ENCODE data around the gene SCAPER.

SCAPER gene

GRCh38 chr15:76353023-76353577 lies 552.0 kb downstream of the SCAPER start:
- no peak for DNase-seq (ENCODE audit: extremely low spot score)
- TF ChIP-seq ELF4 (IDR thresholded peaks at IDR 0.05): no peak
- no peak for TF ChIP-seq ARNT (IDR thresholded peaks at IDR 0.05)
- TF ChIP-seq NFRKB (IDR thresholded peaks at IDR 0.05): no peak
- TF ChIP-seq FOXA1 (IDR thresholded peaks at IDR 0.05): no peak
- no peak for TF ChIP-seq TARDBP (IDR thresholded peaks at IDR 0.05)
- TF ChIP-seq LEF1 (IDR thresholded peaks at IDR 0.05; ENCODE audit: borderline replicate concordance): no peak
- TF ChIP-seq BHLHE40 (IDR thresholded peaks at IDR 0.05; ENCODE audit: borderline replicate concordance): no peak
- TF ChIP-seq CTBP1 (IDR thresholded peaks at IDR 0.05; ENCODE audit: borderline replicate concordance): no peak
- TF ChIP-seq L3MBTL2 (conservative IDR thresholded peaks at IDR 0.05): no peak
- no peak for TF ChIP-seq HDGF (IDR thresholded peaks at IDR 0.05; ENCODE audit: borderline replicate concordance)
- no peak for TF ChIP-seq FOXM1 (IDR thresholded peaks at IDR 0.05; ENCODE audit: borderline replicate concordance)
- TF ChIP-seq FOXK2 (IDR thresholded peaks at IDR 0.05): no peak
- no peak for TF ChIP-seq SUZ12 (IDR thresholded peaks at IDR 0.05)
- CTCF ChIA-PET: interaction anchor here (0.6 kb wide), 1 partner anchor 9 kb away, joined by 3 read pairs; no protein-coding TSS in a partner anchor
- POLR2A ChIA-PET: interaction anchor here (1.4 kb wide), 1 partner anchor 16 kb away, joined by 8 read pairs; the partner anchor contains the start of gene ISL2

DNA sequence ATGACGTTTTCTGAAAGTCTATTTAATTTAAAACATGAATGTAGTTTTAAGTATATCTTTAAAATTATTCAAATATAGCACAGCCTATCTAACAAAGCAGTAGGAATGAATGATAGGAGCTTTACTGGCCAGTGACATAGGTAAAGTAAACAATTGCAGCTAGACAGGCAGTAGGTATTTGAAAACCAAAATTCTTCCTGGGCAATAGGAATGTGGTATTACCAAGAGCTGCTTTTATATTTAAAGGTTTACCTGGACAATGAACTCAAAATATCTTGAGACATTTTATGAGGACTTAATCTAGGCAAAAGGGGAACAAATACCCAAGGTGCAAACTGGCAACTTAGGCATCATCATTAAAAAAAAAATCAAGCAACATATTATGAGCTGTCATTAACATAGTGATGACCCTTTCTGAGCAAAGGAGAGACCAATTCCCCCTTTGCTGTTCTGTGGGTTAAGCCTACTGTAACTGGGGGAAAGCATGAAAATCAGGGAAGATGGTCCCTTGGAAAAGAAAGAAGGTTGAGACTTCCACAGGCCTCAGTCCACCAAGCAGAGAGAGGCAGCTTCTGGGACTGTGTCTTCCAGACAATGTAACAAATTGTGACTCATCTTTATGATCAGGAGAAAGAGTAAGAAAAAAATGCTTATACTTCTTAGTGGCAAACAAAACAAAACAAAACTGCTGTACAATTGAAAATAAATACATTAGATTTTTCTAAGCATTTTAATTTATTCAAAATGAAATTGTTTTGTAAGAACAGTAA lies 555.7 kb downstream of the SCAPER start:
- TF ChIP-seq ARNT (IDR thresholded peaks at IDR 0.05) (no peak), HDGF (IDR thresholded peaks at IDR 0.05; ENCODE audit: borderline replicate concordance) (no peak), FOXK2 (IDR thresholded peaks at IDR 0.05) (no peak), ELF4 (IDR thresholded peaks at IDR 0.05) (no peak), FOXM1 (IDR thresholded peaks at IDR 0.05; ENCODE audit: borderline replicate concordance) (no peak), LEF1 (IDR thresholded peaks at IDR 0.05; ENCODE audit: borderline replicate concordance) (no peak), CTBP1 (IDR thresholded peaks at IDR 0.05; ENCODE audit: borderline replicate concordance) (no peak), BHLHE40 (IDR thresholded peaks at IDR 0.05; ENCODE audit: borderline replicate concordance) (no peak), ZNF384 (IDR thresholded peaks at IDR 0.05) (no peak), L3MBTL2 (conservative IDR thresholded peaks at IDR 0.05) (no peak), NFRKB (IDR thresholded peaks at IDR 0.05) (no peak), SP1 (IDR thresholded peaks at IDR 0.05) (no peak), SUZ12 (IDR thresholded peaks at IDR 0.05) (no peak)
- TF ChIP-seq, protein P1, sequence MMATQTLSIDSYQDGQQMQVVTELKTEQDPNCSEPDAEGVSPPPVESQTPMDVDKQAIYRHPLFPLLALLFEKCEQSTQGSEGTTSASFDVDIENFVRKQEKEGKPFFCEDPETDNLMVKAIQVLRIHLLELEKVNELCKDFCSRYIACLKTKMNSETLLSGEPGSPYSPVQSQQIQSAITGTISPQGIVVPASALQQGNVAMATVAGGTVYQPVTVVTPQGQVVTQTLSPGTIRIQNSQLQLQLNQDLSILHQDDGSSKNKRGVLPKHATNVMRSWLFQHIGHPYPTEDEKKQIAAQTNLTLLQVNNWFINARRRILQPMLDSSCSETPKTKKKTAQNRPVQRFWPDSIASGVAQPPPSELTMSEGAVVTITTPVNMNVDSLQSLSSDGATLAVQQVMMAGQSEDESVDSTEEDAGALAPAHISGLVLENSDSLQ (IDR thresholded peaks at IDR 0.05): no peak
- CTCF ChIA-PET: no interaction called here
- no peak for DNase-seq (ENCODE audit: extremely low spot score)
- POLR2A ChIA-PET: interaction anchor here (0.6 to 6.5 kb wide), 3 partner anchors 11 to 896 kb away, joined by 3 to 71 read pairs (median 3); partner anchors contain the start of gene ISL2

GRCh38 chr15:76347482-76348055 lies 557.6 kb downstream of the SCAPER start:
- no peak for DNase-seq (ENCODE audit: extremely low spot score)
- ChIA-PET CTCF (interaction anchor here (1.0 kb wide), 1 partner anchor 12 kb away, joined by 3 read pairs; no protein-coding TSS in a partner anchor), POLR2A (interaction anchor here (1.4 to 6.5 kb wide), 2 partner anchors 11 to 19 kb away, joined by 3 to 71 read pairs; partner anchors contain the start of gene ISL2)
- no peak for TF ChIP-seq NFRKB (IDR thresholded peaks at IDR 0.05)
- TF ChIP-seq ELF4 (IDR thresholded peaks at IDR 0.05): no peak
- TF ChIP-seq TARDBP (IDR thresholded peaks at IDR 0.05): no peak
- TF ChIP-seq CTBP1 (IDR thresholded peaks at IDR 0.05; ENCODE audit: borderline replicate concordance): no peak
- TF ChIP-seq BHLHE40 (IDR thresholded peaks at IDR 0.05; ENCODE audit: borderline replicate concordance): no peak
- TF ChIP-seq ZNF384 (IDR thresholded peaks at IDR 0.05): no peak
- no peak for TF ChIP-seq HDGF (IDR thresholded peaks at IDR 0.05; ENCODE audit: borderline replicate concordance)

GRCh38 chr15:76346669-76347481 lies 558.3 kb downstream of the SCAPER start:
- peak; percentile 54 for DNase-seq (ENCODE audit: extremely low spot score)
- TF ChIP-seq L3MBTL2 (conservative IDR thresholded peaks at IDR 0.05) (peak; percentile 6; the same call in 1 of the 2 replicates), SP1 (IDR thresholded peaks at IDR 0.05) (no peak), ARNT (IDR thresholded peaks at IDR 0.05) (no peak)
- TF ChIP-seq, protein P1 (IDR thresholded peaks at IDR 0.05): peak; percentile 49
- POLR2A ChIA-PET: interaction anchor here (1.2 to 6.5 kb wide), 3 partner anchors 9 to 20 kb away, joined by 3 to 71 read pairs (median 4); partner anchors contain the start of gene ISL2
- CTCF ChIA-PET: interaction anchor here (0.6 to 1.0 kb wide), 2 partner anchors 12 to 156 kb away, joined by 3 read pairs; no protein-coding TSS in a partner anchor

DNA sequence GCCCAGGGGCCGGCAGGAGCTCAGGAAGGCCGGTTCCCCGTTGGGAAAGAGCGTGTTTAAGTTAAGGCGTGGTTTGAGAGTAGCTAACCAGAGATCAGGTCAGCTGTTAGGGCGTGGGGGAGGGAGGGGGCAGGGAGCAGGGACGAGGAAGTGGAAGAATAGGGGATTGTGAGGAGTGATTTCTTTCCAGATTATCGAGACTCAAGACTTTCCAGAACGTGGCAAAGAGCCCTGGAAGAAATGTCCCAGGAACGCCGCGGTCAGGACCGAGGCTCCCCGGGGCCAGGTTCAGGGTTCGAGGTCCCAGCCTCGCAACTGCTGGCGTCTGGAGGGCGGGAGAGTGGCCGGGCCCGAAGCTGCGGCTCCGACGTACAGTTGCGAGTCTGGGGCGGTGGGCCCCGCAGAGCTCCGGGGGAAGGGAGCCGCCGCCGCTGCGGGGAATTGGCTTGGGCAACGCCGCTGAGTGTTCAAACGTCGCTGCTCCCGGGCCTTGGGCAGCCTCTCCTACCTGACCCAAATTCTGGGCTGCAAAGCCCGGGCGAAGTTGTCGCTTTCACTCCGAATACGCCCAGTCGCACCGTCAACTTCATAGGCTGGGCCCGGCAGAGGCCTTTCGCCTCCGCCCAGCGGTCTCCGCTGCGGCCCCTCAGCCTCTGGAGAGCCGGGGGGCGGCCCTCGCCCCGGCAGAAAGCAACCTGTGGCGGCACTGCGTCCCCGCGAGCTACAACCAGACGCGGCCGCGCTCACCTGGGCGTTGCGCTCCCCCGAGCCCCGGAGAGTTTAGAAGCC lies 559.1 kb downstream of the SCAPER start:
- TF ChIP-seq HDGF (IDR thresholded peaks at IDR 0.05; ENCODE audit: borderline replicate concordance) (no peak), NFRKB (IDR thresholded peaks at IDR 0.05) (no peak), L3MBTL2 (conservative IDR thresholded peaks at IDR 0.05) (peak; percentile 46)
- ChIA-PET CTCF (interaction anchor here (0.5 to 1.2 kb wide), 4 partner anchors 11 to 458 kb away, joined by 3 to 5 read pairs (median 3); no protein-coding TSS in a partner anchor), POLR2A (interaction anchor here (1.2 to 6.5 kb wide), 4 partner anchors 9 to 35 kb away, joined by 3 to 71 read pairs (median 6); partner anchors contain the start of genes ETFA and ISL2)
- peak; percentile 39 for DNase-seq (ENCODE audit: extremely low spot score)

Measured in HEK293T (cell line).